ENCODE data around the gene KREMEN1.
"Not testable (repeated sequence)": the region's sequence is repeated elsewhere in the genome, so short reads cannot be mapped to it uniquely, and the experiment has no call there.

KREMEN1 gene

GRCh38 chr22:29079218-29079901, 6.5 kb downstream of the KREMEN1 start:
- DNase-seq (ENCODE audit: low spot score): peak; percentile 46

- DNase-seq (ENCODE audit: low spot score): no peak
Observed at GRCh38 chr22:29080106-29080975, 7.5 kb downstream of the KREMEN1 start.

GRCh38 chr22:29081517-29082236, 8.8 kb downstream of the KREMEN1 start:
- no peak for DNase-seq (ENCODE audit: low spot score)

GRCh38 chr22:29082826-29083545, 10.2 kb downstream of the KREMEN1 start:
- no peak for DNase-seq (ENCODE audit: low spot score)

- not testable (repeated sequence) for DNase-seq (ENCODE audit: low spot score)
Observed at GRCh38 chr22:29083576-29083932, 10.7 kb downstream of the KREMEN1 start.

GRCh38 chr22:29083933-29084591, 11.2 kb downstream of the KREMEN1 start:
- no peak for DNase-seq (ENCODE audit: low spot score)

- DNase-seq (ENCODE audit: low spot score): no peak
Observed at GRCh38 chr22:29087012-29087411, 14.2 kb downstream of the KREMEN1 start.

- no peak for DNase-seq (ENCODE audit: low spot score)
Observed at GRCh38 chr22:29088809-29089208, 16.0 kb downstream of the KREMEN1 start.

GRCh38 chr22:29089507-29089906, 16.7 kb downstream of the KREMEN1 start:
- DNase-seq (ENCODE audit: low spot score): no peak

- no peak for DNase-seq (ENCODE audit: low spot score)
Observed at GRCh38 chr22:29090039-29090438, 17.2 kb downstream of the KREMEN1 start.

GRCh38 chr22:29092243-29092642, 19.4 kb downstream of the KREMEN1 start:
- no peak for DNase-seq (ENCODE audit: low spot score)

- DNase-seq (ENCODE audit: low spot score): no peak
Observed at GRCh38 chr22:29093030-29093429, 20.2 kb downstream of the KREMEN1 start.

GRCh38 chr22:29093501-29094300, 20.9 kb downstream of the KREMEN1 start:
- DNase-seq (ENCODE audit: low spot score): no peak

- no peak for DNase-seq (ENCODE audit: low spot score)
Observed at GRCh38 chr22:29095459-29095858, 22.6 kb downstream of the KREMEN1 start.

- no peak for DNase-seq (ENCODE audit: low spot score)
Observed at GRCh38 chr22:29096736-29097669, 24.2 kb downstream of the KREMEN1 start.

GRCh38 chr22:29098296-29098695, 25.5 kb downstream of the KREMEN1 start:
- DNase-seq (ENCODE audit: low spot score): no peak

- no peak for DNase-seq (ENCODE audit: low spot score)
Observed at GRCh38 chr22:29102300-29102699, 29.5 kb downstream of the KREMEN1 start.

- no peak for DNase-seq (ENCODE audit: low spot score)
Observed at GRCh38 chr22:29103121-29103520, 30.3 kb downstream of the KREMEN1 start.

- DNase-seq (ENCODE audit: low spot score): no peak
Observed at GRCh38 chr22:29105468-29105867, 32.6 kb downstream of the KREMEN1 start.

- DNase-seq (ENCODE audit: low spot score): no peak
Observed at GRCh38 chr22:29106839-29107238, 34.0 kb downstream of the KREMEN1 start.

Measured in LoVo (cell line).